Effector memory CD8-positive, alpha-beta T cell (primary cell): ENCODE results near the gene PGAM4.

Experiments used
- ATAC-seq: fragments of 150-1000 bp; cut with Tn5 transposase; replicated peaks from 2 replicates; pipeline ENCODE4 v1.10.0; 2021; ENCODE audit warnings: mild to moderate bottlenecking, moderate library complexity
- DNase-seq, 3 experiments: peaks; one replicate each; pipeline ENCODE4 v3.0.0; 2021
- H3K27ac Mint-ChIP-seq, 2 donors: one replicate each; pipeline ENCODE4 v1.8.0; 2022; ENCODE audit warnings: mild to moderate bottlenecking in 2 of 2, mixed read lengths in 2 of 2, moderate library complexity in 2 of 2
- H3K27me3 Mint-ChIP-seq, 2 donors: one replicate each; pipeline ENCODE4 v1.8.0; 2022; ENCODE audit warnings: mixed read lengths in 2 of 2
- H3K36me3 Mint-ChIP-seq: one replicate; pipeline ENCODE4 v1.8.0; 2022; ENCODE audit warnings: mild to moderate bottlenecking, moderate library complexity, mixed read lengths; ENCODE audit not compliant: insufficient read depth
- H3K4me1 Mint-ChIP-seq, 2 donors: one replicate each; pipeline ENCODE4 v1.8.0; 2022; ENCODE audit warnings: low read depth in 2 of 2, mixed read lengths in 2 of 2
- H3K4me3 Mint-ChIP-seq, 2 donors: one replicate each; pipeline ENCODE4 v1.8.0; 2022; ENCODE audit warnings: mild to moderate bottlenecking in 2 of 2, mixed read lengths in 2 of 2, moderate library complexity in 2 of 2
- H3K9me3 Mint-ChIP-seq, 2 donors: one replicate each; pipeline ENCODE4 v1.8.0; 2022; ENCODE audit warnings: mixed read lengths in 2 of 2
- total RNA-seq, 9 experiments: gene quantifications; one replicate each; lab custom pipeline; 2026; lab: John Stamatoyannopoulos, UW

PGAM4 gene
- 0 to 0.67 (median 0.11) reads per million in 9 experiments for total RNA-seq

DNA sequence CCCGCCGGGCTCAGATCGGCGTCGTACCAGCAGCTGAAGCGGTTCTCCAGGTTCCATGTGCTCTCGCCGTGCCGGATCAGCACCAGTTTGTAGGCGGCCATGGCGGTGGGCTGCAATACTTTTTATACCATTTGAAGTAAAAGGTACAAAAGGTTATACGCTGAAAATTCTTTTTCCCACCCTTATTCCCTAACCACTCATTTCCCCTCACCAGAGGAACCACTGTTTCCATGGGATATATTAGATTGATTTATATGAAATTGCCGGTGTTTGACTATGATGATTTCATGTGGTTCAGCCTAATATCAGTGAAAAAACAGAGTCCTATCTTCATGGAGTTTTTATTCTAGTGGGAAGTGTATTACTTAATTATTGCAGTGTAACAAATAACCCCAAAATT is at the start of gene PGAM4:
TSS of gene PGAM4 (minus strand) at position 101 of the 400 bp plus-strand sequence. CDS start at position 101, 0 bp downstream.
- Mint-ChIP-seq H3K27ac (no peak within 1 kb of the TSS), H3K4me3 (no peak within 1 kb of the TSS), H3K9me3 (no peaks in the 10 kb centered on the region), H3K27me3 (no peaks in the 10 kb centered on the region), H3K36me3 (no peaks in the 10 kb centered on the region), H3K4me1 (peaks cover 0 to 7% of the 10 kb centered on the region in 2 donors)
- no peak for ATAC-seq
- no peak for DNase-seq

DNA sequence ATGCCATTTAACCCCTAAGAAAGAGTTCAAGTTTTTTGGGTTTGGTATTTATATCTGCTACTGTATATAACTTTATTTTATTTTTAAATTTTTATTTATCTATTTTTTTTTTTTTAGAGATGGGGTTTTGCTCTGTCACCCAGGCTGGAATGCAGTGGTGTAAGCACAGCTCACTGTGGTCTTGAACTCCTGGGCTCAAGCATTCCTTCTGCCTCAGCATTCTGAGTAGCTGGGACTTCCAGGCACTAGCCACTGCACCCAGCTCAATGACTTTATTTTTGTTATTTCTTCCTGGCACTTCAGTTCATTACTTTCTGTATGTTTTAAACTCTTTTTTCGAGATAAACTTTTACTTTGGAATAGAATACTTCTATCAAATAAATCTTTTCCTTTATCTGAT is 42.4 kb upstream of the PGAM4 start:
- Mint-ChIP-seq H3K27me3 (no peaks in the 10 kb centered on the region), H3K36me3 (no peaks in the 10 kb centered on the region), H3K4me3 (no peak overlapping the region), H3K9me3 (no peaks in the 10 kb centered on the region), H3K27ac (no peak overlapping the region), H3K4me1 (no peaks in the 10 kb centered on the region)
- no peak for ATAC-seq
- DNase-seq = no peak

DNA sequence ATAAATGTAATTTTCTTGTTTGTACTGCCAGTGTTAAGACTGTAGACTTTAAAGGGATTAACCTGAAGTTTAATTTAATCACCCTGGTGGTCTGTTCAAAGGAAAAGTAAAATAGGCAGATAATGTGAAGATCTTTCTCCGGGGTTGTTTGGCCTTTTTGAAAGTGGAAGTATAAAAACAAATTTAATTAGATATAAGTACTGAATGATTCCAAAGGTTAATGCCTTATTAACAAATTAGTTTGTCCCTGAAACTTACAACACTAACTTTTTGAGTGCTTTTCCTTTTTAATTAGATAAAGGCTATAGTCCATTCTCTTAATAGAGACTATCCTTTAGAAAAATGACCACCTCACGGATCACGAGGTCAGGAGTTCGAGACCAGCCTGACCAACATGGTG is 10.4 kb upstream of the PGAM4 start:
- Mint-ChIP-seq H3K9me3 (no peaks in the 10 kb centered on the region), H3K4me1 (peaks cover 0 to 3% of the 10 kb centered on the region in 2 donors), H3K27me3 (no peaks in the 10 kb centered on the region), H3K36me3 (peaks cover 6% of the 10 kb centered on the region), H3K4me3 (no peak overlapping the region), H3K27ac (no peak overlapping the region)
- ATAC-seq = no peak
- no peak for DNase-seq

DNA sequence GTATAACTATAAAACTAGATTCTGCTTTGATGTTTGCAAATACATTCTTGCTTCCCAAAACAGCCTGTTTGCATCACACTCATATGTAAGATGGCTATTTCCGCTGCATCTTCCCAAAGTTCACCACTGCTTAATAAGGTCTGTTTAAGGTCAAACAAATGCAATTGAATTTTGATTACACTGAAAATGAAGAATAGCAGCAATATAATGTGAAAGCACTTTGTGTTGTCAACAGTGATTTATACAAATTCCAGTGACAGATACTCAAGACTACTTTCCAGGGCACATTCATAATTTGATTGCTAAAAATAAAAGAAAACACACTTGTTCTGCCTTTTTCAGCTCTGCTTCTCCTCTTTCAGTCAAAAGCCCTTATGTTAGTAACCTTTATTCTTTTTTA is 8.1 kb upstream of the PGAM4 start:
- Mint-ChIP-seq H3K27ac (no peak overlapping the region), H3K9me3 (no peaks in the 10 kb centered on the region), H3K4me1 (peaks cover 0 to 3% of the 10 kb centered on the region in 2 donors), H3K27me3 (no peaks in the 10 kb centered on the region), H3K4me3 (no peak overlapping the region), H3K36me3 (peaks cover 6% of the 10 kb centered on the region)
- DNase-seq (no peak), ATAC-seq (no peak)

DNA sequence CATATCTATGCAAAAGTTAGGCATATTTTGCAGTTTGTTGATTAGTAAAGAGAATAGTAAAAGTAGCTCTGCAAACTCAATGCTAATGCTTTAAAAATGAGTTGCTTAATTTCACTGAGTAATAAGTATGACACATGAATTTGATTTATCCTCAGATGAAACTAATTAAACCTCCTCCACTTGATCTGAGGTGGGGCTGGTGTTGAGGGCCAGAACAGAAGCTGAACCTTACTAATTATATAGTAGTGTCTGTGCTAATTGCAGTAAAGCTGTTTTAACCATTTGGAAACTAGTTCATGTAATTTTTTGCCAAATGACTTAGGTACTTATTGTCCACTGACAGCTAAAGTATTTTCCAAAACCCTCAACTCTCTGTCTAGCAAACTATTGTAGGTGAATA is 7.7 kb upstream of the PGAM4 start:
- ATAC-seq (no peak), DNase-seq (no peak)
- Mint-ChIP-seq H3K27ac (no peak overlapping the region), H3K36me3 (peaks cover 6% of the 10 kb centered on the region), H3K9me3 (no peaks in the 10 kb centered on the region), H3K4me1 (peaks cover 0 to 3% of the 10 kb centered on the region in 2 donors), H3K4me3 (no peak overlapping the region), H3K27me3 (no peaks in the 10 kb centered on the region)

DNA sequence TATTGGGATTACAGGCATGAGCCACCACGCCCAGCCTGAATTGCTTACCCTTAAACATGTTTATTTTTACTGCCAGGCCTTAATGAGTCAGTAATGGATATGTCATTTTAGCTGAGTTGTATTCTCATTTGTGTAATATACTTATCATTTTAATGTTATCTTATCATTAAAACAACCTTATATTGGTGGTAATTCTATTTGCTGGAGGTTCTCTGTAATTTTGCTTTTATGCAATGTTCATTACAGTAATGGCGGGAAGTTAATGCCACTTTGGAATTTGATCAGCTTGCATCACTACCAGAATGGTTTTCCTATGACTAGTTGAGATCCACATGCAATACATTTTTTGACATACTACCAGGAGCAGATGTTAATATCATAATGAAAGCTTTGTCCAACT is 6.3 kb upstream of the PGAM4 start:
- DNase-seq (no peak), ATAC-seq (no peak)
- H3K9me3 Mint-ChIP-seq = no peaks in the 10 kb centered on the region
- no peak overlapping the region for H3K4me3 Mint-ChIP-seq
- no peak overlapping the region for H3K27ac Mint-ChIP-seq
- no peaks in the 10 kb centered on the region for H3K27me3 Mint-ChIP-seq
- H3K36me3 Mint-ChIP-seq = peaks cover 6% of the 10 kb centered on the region
- H3K4me1 Mint-ChIP-seq = peaks cover under 1 to 3% of the 10 kb centered on the region in 2 donors

DNA sequence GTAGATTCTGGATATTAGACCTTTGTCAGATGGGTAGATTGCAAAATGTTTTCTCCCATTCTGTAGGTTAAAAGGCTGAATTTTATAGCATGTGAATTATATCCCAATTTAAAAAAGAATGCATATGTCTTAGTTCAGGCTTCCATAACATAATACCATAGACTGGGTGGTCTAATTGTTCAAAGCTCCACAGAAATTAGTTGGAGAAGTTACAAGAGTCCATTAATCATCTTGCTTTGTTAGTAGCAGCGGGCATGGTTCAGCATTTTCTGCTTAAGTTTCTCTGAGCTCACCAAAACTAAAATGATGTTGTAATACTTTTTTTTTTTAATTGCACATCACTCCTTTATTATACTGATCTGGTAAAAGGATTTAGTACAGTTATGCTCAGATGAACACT is 1.8 kb downstream of the PGAM4 start:
- Mint-ChIP-seq H3K36me3 (no peaks in the 10 kb centered on the region), H3K4me1 (peaks cover under 1 to 8% of the 10 kb centered on the region in 2 donors), H3K27me3 (no peaks in the 10 kb centered on the region), H3K9me3 (no peaks in the 10 kb centered on the region), H3K4me3 (no peak overlapping the region), H3K27ac (no peak overlapping the region)
- no peak for DNase-seq
- no peak for ATAC-seq

DNA sequence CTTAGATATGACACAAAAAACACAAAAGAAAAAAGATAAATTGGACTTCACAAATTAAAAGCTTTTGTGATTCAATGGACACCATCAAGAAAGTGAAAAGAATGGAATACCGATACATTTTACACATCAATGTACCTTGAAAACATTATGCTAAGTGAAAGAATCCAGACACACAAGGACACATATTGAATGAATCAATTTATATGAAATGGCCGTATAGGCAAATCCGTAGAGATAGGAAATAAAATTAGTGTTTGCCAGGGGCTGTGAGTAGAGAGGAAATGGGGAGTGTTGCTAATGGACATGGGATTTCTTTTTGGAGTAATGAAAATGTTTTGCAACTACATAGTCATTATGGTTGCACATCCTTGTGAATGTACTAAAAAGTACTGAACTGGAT is 3.1 kb downstream of the PGAM4 start:
- Mint-ChIP-seq H3K4me1 (peaks cover 13 to 14% of the 10 kb centered on the region in 2 donors), H3K4me3 (no peak overlapping the region), H3K9me3 (no peaks in the 10 kb centered on the region), H3K27me3 (no peaks in the 10 kb centered on the region), H3K36me3 (no peaks in the 10 kb centered on the region), H3K27ac (no peak overlapping the region)
- DNase-seq (no peak), ATAC-seq (no peak)

DNA sequence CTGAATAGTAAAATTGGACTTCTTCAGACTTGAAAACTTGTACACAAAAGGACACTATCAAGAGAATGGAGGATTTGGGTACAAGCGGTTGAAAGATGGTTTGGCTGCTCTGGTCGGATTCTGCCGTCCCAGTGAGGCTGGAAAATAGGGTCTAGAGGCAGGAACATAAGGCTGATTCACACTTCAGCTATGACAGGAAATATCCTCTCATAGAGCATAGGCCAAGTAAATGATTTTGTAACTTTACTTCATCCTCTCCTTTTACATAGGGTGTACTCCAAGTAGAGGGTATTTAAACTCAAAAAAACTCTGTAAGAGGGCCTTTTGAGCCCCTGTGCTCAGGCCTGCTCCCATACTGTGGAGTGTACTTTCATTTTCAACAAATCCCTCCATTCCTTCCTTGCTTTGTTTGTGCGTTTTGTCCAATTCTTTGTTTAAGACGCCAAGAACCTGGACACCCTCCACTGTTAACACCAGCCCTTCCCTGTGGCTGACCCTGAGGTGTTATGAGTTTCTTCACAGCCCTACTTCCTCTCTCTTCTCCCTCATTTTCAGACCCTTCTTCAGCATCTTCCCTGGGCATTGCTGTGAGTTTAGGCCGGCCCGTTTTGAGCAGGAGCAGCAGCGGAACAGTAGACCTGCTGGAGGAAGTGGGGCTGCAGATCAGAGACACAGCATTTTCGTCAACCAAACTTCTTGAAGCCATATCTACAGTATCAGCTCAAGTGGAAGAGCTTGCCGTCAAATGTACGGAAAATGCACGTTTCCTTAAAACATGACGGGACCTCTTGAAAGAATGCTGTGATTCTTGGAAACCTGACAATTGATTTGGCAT is 7.2 kb downstream of the PGAM4 start:
- no peaks in the 10 kb centered on the region for H3K36me3 Mint-ChIP-seq
- H3K27me3 Mint-ChIP-seq = no peaks in the 10 kb centered on the region
- no peak for ATAC-seq
- H3K27ac Mint-ChIP-seq = peak overlapping the region; percentile 26 to 69
- H3K4me1 Mint-ChIP-seq = peaks cover 13 to 21% of the 10 kb centered on the region in 2 donors
- no peaks in the 10 kb centered on the region for H3K9me3 Mint-ChIP-seq
- H3K4me3 Mint-ChIP-seq = peak overlapping the region; percentile 54 to 73
- no peak for DNase-seq

DNA sequence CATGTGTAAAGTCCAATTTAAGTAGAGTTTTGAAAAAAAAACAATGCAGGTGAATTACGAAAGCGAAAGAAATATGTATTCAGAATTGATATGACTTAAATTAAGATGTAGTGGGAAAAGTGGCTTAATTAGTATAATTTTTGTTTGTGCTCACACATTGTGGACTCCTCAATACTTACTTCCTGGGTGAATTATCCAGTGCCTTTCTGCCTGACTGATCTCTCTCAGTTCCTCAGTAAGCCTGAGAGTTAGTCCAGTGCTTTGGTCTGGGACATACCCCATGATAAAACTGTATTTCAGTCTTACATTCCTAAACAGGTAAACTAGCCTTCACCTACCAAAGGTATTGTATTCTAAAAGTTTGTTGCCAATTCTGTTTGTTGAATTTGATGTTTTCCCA is 8.4 kb downstream of the PGAM4 start:
- ATAC-seq (no peak), DNase-seq (no peak)
- H3K27ac Mint-ChIP-seq = no peak overlapping the region
- peaks cover 13 to 21% of the 10 kb centered on the region in 2 donors for H3K4me1 Mint-ChIP-seq
- H3K27me3 Mint-ChIP-seq = no peaks in the 10 kb centered on the region
- H3K4me3 Mint-ChIP-seq = no peak overlapping the region
- no peaks in the 10 kb centered on the region for H3K9me3 Mint-ChIP-seq
- H3K36me3 Mint-ChIP-seq = no peaks in the 10 kb centered on the region

DNA sequence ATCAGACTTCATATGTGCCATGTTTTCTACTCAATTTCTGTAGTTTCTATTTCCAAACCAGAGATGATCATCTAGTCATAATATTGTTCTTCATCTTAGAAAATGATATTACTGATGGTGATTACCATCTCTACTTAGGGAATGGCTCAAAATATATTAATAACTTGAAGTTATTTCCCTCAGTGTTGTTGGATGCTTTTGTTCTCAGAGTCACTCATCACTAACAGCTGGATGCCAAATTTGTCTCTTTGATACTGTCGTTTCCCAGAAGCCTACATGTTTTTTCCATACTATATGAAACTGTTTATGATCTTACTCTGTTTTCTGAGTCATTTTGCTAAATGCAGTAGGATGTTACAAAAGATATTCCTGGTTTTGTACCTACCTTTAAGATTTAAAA is 8.9 kb downstream of the PGAM4 start:
- H3K27me3 Mint-ChIP-seq = no peaks in the 10 kb centered on the region
- no peaks in the 10 kb centered on the region for H3K9me3 Mint-ChIP-seq
- ATAC-seq (no peak), DNase-seq (no peak)
- H3K27ac Mint-ChIP-seq = no peak overlapping the region
- peaks cover 15 to 21% of the 10 kb centered on the region in 2 donors for H3K4me1 Mint-ChIP-seq
- no peak overlapping the region for H3K4me3 Mint-ChIP-seq
- H3K36me3 Mint-ChIP-seq = no peaks in the 10 kb centered on the region

DNA sequence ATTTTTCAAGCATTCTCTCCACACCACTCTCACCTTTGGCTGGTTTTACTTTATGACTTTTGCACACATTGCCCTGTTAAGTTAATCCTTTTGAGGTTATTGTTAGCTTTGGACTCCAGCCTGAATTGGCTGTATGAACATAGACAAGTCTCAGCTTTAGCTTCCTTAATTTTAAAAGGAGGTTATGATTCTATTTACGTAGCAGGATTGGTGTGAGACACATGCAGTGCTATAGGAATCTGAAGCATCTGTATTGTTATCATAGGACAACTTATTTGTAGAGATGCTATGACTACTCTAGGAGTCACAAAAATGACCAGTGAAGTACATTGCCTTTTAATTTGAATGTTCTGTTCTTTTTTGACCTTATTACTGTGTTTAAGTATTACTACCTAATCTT is 15.7 kb downstream of the PGAM4 start:
- Mint-ChIP-seq H3K9me3 (no peaks in the 10 kb centered on the region), H3K36me3 (no peaks in the 10 kb centered on the region), H3K27me3 (no peaks in the 10 kb centered on the region), H3K27ac (no peak overlapping the region), H3K4me1 (peaks cover 10 to 13% of the 10 kb centered on the region in 2 donors), H3K4me3 (no peak overlapping the region)
- no peak for ATAC-seq
- no peak for DNase-seq

DNA sequence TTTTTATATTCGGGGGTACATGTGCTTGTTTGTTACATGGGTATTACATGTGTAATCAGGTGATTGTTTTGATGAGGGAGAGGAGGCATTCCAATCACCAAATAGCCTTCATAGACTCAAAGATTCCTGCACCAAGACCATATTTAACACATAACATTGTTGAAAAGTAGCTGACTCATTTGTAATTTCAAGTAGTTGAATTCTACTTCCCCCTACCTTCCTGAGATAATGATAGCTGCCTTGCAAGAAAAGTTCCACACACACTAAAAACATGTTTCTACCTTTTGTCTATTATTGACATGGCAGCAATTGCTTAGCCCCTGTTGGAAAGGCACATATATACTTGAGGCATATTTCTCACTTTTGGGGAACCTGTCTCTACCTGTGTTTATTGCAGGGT is 16.1 kb downstream of the PGAM4 start:
- H3K4me3 Mint-ChIP-seq = no peak overlapping the region
- no peaks in the 10 kb centered on the region for H3K27me3 Mint-ChIP-seq
- H3K36me3 Mint-ChIP-seq = no peaks in the 10 kb centered on the region
- no peak overlapping the region for H3K27ac Mint-ChIP-seq
- peaks cover 10 to 13% of the 10 kb centered on the region in 2 donors for H3K4me1 Mint-ChIP-seq
- no peaks in the 10 kb centered on the region for H3K9me3 Mint-ChIP-seq
- ATAC-seq (no peak), DNase-seq (no peak)

DNA sequence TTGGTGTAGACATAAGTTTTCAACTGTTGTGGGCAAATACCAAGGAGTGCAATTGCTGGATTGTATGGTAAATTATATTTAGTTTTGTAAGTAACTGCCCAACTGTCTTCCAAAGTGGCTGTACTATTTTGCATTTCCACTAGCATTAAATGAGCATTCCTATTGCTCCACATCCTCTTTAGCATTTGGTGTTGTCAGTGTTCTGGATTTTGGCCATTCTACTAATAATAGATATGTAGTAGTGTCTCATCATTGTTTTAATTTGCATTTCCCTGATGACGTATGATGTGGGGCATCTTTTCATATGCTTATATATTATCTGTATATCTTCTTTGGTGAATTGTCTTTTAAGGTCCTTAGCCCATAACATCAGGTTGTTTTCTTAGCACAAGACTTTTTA is 17.3 kb downstream of the PGAM4 start:
- Mint-ChIP-seq H3K4me3 (no peak overlapping the region), H3K36me3 (no peaks in the 10 kb centered on the region), H3K27me3 (no peaks in the 10 kb centered on the region), H3K9me3 (no peaks in the 10 kb centered on the region), H3K4me1 (peaks cover 3 to 8% of the 10 kb centered on the region in 2 donors), H3K27ac (no peak overlapping the region)
- DNase-seq (no peak), ATAC-seq (no peak)
